A375 (cell line): ENCODE data around the gene SEC61A1. TPM values are rescaled to one million over a fixed set of nuclear protein-coding genes. Genes with fewer than 3 reads are reported as not detected.
A peak's percentile ranks its signal among the peaks of the same experiment; 100 is the strongest.

Experiments used
- small RNA-seq: library from RNA; depleted of rRNA; stranded (forward); fragments of <200 nt; gene quantifications from one replicate; pipeline ENCODE3, GENCODE V24; 2014
- total RNA-seq: library from RNA; depleted of rRNA; stranded (reverse); fragments of >200 nt; shearing (Covaris generic); gene quantifications from 2 replicates; pipeline ENCODE4 v1.2.3, GENCODE V29; 2014; rRNA removed

SEC61A1 gene
- total RNA-seq = 145 and 150 TPM in 2 replicates

DNA sequence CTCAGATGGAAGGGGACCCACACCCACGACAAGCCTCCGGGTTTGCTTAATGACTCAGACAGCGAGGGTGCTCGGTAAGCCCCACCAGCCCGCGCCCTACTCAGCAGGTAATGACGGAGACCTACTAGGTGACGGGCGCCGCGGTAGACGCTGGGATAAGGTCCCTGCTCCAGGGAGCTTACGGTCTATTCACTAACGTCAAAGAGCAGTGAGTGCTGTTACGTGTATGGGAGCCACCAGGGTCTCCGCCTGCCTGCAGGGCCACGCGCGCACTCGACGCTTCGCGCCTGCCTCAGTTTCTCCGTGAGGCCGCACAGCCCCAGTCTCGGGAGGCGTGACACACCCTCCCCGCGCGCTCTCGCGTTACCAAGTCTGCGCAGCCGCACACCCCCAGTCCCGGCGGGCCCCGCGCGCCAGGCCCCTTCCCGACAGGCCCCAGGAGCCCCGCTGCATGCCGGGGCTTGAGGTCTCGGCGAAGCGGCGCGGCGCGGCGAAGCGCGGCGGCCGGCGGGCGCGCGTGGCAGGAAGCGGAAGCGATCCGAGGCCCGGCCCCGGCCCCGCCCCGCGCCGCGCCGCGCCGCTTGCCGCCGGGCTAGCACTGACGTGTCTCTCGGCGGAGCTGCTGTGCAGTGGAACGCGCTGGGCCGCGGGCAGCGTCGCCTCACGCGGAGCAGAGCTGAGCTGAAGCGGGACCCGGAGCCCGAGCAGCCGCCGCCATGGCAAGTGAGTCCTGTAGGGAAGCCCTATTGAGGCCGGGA is at the start of gene SEC61A1:
SEC61A1 (plus strand) TSS at position 601 of the 758 bp plus-strand sequence; CDS start at position 717, 116 bp downstream.

Small RNAs within 50 kb of the gene (small RNA-seq; reads per million reads assigned to genes)
- gene RNU2-37P = 1.5 reads per million, percentile 68 among the genes with 10 or more reads in this experiment

Other genes starting within 250 kb of the SEC61A1 start
- 25.0 and 28.4 TPM in 2 replicates for gene MGLL, start 229.9 kb upstream of the SEC61A1 start, total RNA-seq
- gene KBTBD12, start 137.2 kb upstream of the SEC61A1 start, total RNA-seq = not detected in 2 replicates
- 160 and 166 TPM in 2 replicates for gene RUVBL1, start 71.4 kb downstream of the SEC61A1 start, total RNA-seq
- 6.9 and 10.0 TPM in 2 replicates for gene EEFSEC, start 101.0 kb downstream of the SEC61A1 start, total RNA-seq